LNCaP clone FGC (cell line): ENCODE data around the gene H6PD.
"Not testable (repeated sequence)": the region's sequence is repeated elsewhere in the genome, so short reads cannot be mapped to it uniquely, and the experiment has no call there.

Experiments
- DNase-seq: peaks from one replicate; pipeline ENCODE4 v3.0.0-alpha.2; 2011; ENCODE audit warnings: low read depth
- H3K4me3 ChIP-seq: 2 replicates; pipeline ENCODE4 v1.5.1; 2011; ENCODE audit warnings: mild to moderate bottlenecking, low read depth, low read length, control low read depth
- CTCF ChIP-seq: IDR thresholded peaks from 2 replicates; pipeline ENCODE4 v1.5.1; 2012; ENCODE audit warnings: mild to moderate bottlenecking; ENCODE audit not compliant: control insufficient read depth, insufficient read depth; ENCODE audit errors: extremely low read depth

Gene H6PD

GRCh38 chr1:9298282-9298681, 63.7 kb downstream of the H6PD start:
- no peak for TF ChIP-seq CTCF
- no peak for DNase-seq

GRCh38 chr1:9299571-9300541, 65.3 kb downstream of the H6PD start:
- DNase-seq, H3K4me3 ChIP-seq: not testable (repeated sequence)

More at GRCh38 chr1:9298282-9298681, 63.7 kb downstream of the H6PD start:
- H3K4me3 ChIP-seq, result no peak overlapping the region

GRCh38 chr1:9300573-9300972, 66.0 kb downstream of the H6PD start:
- H3K4me3 ChIP-seq, result no peak overlapping the region
- TF ChIP-seq CTCF, result no peak
- no peak for DNase-seq

- H3K4me3 ChIP-seq, result no peak overlapping the region
- DNase-seq, result no peak
- no peak for TF ChIP-seq CTCF
These were observed 68.4 kb downstream of the H6PD start for GRCh38 chr1:9302745-9303524.

GRCh38 chr1:9303916-9304315, 69.3 kb downstream of the H6PD start:
- no peak for DNase-seq
- no peak overlapping the region for H3K4me3 ChIP-seq
- no peak for TF ChIP-seq CTCF

GRCh38 chr1:9305216-9305615, 70.6 kb downstream of the H6PD start:
- DNase-seq, result no peak
- no peak for TF ChIP-seq CTCF
- H3K4me3 ChIP-seq, result no peak overlapping the region

GRCh38 chr1:9306006-9306405, 71.4 kb downstream of the H6PD start:
- H3K4me3 ChIP-seq, result no peak overlapping the region
- TF ChIP-seq CTCF, result no peak
- DNase-seq, result no peak
